ENCODE measurements around the gene GAPT. TPM values are rescaled to one million over a fixed set of nuclear protein-coding genes. Genes with fewer than 3 reads are reported as not detected.

The GAPT gene
- polyA plus RNA-seq, 1 of the 3 experiments (the other 2 are of a cell fraction): not detected

DNA sequence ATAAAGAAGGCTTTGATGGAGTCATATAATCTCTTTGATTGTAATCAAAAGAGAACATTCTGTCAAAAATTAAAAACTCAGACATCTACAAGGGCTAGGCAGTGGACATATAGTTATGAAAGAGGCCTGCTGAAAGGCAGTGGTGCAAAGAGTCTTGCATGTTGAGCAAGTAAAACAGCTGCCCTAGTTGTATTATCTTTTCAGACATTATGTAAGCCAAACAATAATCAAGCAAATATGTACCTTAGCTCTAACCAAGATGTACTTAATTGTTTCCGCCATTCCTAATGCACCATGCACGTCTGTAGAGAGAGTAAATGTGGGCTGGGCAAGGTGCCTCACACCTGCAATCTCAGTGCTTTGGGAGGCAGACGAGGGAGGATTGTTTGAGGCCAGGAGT is 14.3 kb downstream of the GAPT start:
- Histone ChIP-seq H3K9me3 (no peaks in the 10 kb centered on the region), H4K20me1 (ENCODE audit: insufficient read depth) (no peaks in the 10 kb centered on the region), H3K4me2 (no peak overlapping the region), H3K36me3 (replicated peaks in 1 of 2; ENCODE audit: control insufficient read depth in 1 of 2, insufficient read depth in 2 of 2, low read length in 1 of 2) (no peaks in the 10 kb centered on the region), H3K9me2 (no peaks in the 10 kb centered on the region), H3K4me1 (ENCODE audit: control insufficient read depth in 1 of 2, insufficient read depth in 2 of 2, low read depth in 1 of 2, low read length in 1 of 2) (no peaks in the 10 kb centered on the region), H3F3A (replicated peaks; ENCODE audit: insufficient read depth) (no peaks in the 10 kb centered on the region), H3K27ac (ENCODE audit: low read depth in 2 of 2, low read length in 1 of 2) (no peak overlapping the region), H3K79me2 (ENCODE audit: insufficient read depth) (no peaks in the 10 kb centered on the region), H3K4me3 (ENCODE audit: low read depth in 2 of 2, low read length in 1 of 2) (no peak overlapping the region), H2AFZ (ENCODE audit: low read depth) (no peak overlapping the region), H3K9ac (no peak overlapping the region), H3K27me3 (ENCODE audit: insufficient read depth) (no peaks in the 10 kb centered on the region; the same call in 1 of the 2 replicates)
- DNase-seq: no peak
- WGBS (ENCODE audit: low lambda C conversion rate): 37% methylated on average over 3 of the region's 3 CpGs
- CTCF ChIA-PET: interaction anchor here (0.9 to 4.5 kb wide), 2 partner anchors 27 to 344 kb away, joined by 3 to 36 read pairs; no protein-coding TSS in a partner anchor
- TF ChIP-seq, protein P1, sequence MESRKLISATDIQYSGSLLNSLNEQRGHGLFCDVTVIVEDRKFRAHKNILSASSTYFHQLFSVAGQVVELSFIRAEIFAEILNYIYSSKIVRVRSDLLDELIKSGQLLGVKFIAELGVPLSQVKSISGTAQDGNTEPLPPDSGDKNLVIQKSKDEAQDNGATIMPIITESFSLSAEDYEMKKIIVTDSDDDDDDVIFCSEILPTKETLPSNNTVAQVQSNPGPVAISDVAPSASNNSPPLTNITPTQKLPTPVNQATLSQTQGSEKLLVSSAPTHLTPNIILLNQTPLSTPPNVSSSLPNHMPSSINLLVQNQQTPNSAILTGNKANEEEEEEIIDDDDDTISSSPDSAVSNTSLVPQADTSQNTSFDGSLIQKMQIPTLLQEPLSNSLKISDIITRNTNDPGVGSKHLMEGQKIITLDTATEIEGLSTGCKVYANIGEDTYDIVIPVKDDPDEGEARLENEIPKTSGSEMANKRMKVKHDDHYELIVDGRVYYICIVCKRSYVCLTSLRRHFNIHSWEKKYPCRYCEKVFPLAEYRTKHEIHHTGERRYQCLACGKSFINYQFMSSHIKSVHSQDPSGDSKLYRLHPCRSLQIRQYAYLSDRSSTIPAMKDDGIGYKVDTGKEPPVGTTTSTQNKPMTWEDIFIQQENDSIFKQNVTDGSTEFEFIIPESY (IDR thresholded peaks at IDR 0.05; ENCODE audit: borderline replicate concordance, low read depth): no peak
- TF ChIP-seq, protein P2, sequence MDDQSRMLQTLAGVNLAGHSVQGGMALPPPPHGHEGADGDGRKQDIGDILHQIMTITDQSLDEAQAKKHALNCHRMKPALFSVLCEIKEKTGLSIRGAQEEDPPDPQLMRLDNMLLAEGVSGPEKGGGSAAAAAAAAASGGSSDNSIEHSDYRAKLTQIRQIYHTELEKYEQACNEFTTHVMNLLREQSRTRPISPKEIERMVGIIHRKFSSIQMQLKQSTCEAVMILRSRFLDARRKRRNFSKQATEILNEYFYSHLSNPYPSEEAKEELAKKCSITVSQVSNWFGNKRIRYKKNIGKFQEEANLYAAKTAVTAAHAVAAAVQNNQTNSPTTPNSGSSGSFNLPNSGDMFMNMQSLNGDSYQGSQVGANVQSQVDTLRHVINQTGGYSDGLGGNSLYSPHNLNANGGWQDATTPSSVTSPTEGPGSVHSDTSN (IDR thresholded peaks at IDR 0.05): no peak
- TF ChIP-seq MEF2A (IDR thresholded peaks at IDR 0.05; ENCODE audit: borderline replicate concordance, low read depth) (no peak), GATA2 (CRISPR knock-in tag; IDR thresholded peaks at IDR 0.05) (no peak), RCOR1 (IDR thresholded peaks at IDR 0.05; ENCODE audit: low read length) (no peak), NFIC (IDR thresholded peaks at IDR 0.05; ENCODE audit: borderline replicate concordance) (no peak), MXI1 (IDR thresholded peaks at IDR 0.05; ENCODE audit: low read depth, low read length) (no peak), GABPA (IDR thresholded peaks at IDR 0.05; ENCODE audit: low read depth) (no peak), EP300 (IDR thresholded peaks at IDR 0.05; ENCODE audit: borderline replicate concordance in 1 of 2, low read depth in 1 of 2, low read length in 1 of 2) (no peak), CHD2 (IDR thresholded peaks at IDR 0.05; ENCODE audit: low read length, partially characterized antibody) (no peak), FOSL2 (IDR thresholded peaks at IDR 0.05; ENCODE audit: borderline replicate concordance, low read depth) (no peak), TEAD4 (IDR thresholded peaks at IDR 0.05; ENCODE audit: borderline replicate concordance, insufficient read depth) (no peak), POLR2AphosphoS5 (IDR thresholded peaks at IDR 0.05; ENCODE audit: low read depth, low read length) (no peak), ELF1 (IDR thresholded peaks at IDR 0.05) (no peak), TAF1 (IDR thresholded peaks at IDR 0.05; ENCODE audit: borderline replicate concordance, low read depth, low read length) (no peak), RFX5 (IDR thresholded peaks at IDR 0.05; ENCODE audit: low read length) (no peak), EZH2phosphoT487 (IDR thresholded peaks at IDR 0.05; ENCODE audit: borderline replicate concordance, low read depth) (no peak)
- TF ChIP-seq, protein P3, sequence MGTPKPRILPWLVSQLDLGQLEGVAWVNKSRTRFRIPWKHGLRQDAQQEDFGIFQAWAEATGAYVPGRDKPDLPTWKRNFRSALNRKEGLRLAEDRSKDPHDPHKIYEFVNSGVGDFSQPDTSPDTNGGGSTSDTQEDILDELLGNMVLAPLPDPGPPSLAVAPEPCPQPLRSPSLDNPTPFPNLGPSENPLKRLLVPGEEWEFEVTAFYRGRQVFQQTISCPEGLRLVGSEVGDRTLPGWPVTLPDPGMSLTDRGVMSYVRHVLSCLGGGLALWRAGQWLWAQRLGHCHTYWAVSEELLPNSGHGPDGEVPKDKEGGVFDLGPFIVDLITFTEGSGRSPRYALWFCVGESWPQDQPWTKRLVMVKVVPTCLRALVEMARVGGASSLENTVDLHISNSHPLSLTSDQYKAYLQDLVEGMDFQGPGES (IDR thresholded peaks at IDR 0.05; ENCODE audit: low read depth, low read length): no peak
- TF ChIP-seq, protein P4, sequence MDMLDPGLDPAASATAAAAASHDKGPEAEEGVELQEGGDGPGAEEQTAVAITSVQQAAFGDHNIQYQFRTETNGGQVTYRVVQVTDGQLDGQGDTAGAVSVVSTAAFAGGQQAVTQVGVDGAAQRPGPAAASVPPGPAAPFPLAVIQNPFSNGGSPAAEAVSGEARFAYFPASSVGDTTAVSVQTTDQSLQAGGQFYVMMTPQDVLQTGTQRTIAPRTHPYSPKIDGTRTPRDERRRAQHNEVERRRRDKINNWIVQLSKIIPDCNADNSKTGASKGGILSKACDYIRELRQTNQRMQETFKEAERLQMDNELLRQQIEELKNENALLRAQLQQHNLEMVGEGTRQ (IDR thresholded peaks at IDR 0.05; ENCODE audit: borderline replicate concordance, low read depth, low read length): no peak
- POLR2A ChIA-PET: no interaction called here

Data from SK-N-SH (cell line).